SH-SY5Y (cell line): Measurements from ENCODE around the gene MYPN.

Experiments
- GATA2 ChIP-seq: IDR thresholded peaks from 2 replicates; pipeline ENCODE4 v1.6.1; 2011; ENCODE audit warnings: mild to moderate bottlenecking, low read depth, low read length
- GATA3 ChIP-seq: IDR thresholded peaks from 2 replicates; pipeline ENCODE4 v1.6.1; 2011; ENCODE audit warnings: low read depth, mild to moderate bottlenecking, low read length, moderate library complexity

Gene MYPN

DNA sequence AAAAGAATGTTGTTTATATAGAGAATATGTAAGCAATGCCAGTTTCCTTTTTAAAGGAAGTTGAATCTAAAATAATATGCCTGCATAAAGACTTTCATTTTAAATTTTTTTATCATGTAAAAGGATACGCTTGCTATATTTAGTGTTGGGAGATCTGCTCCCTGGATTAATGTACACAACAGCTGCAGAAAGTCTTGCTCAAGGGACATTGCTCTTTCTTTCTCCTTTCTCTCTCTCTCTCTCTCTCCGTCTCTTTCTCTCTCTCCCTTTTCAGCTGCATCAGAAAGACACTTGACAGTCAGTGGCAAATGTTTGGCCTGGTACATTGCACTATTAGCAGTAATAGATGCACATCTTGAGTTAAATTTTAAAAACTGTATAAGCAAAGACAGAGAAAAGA is 739 bp downstream of the MYPN start:
- TF ChIP-seq GATA2: no peak
- TF ChIP-seq GATA3: no peak

DNA sequence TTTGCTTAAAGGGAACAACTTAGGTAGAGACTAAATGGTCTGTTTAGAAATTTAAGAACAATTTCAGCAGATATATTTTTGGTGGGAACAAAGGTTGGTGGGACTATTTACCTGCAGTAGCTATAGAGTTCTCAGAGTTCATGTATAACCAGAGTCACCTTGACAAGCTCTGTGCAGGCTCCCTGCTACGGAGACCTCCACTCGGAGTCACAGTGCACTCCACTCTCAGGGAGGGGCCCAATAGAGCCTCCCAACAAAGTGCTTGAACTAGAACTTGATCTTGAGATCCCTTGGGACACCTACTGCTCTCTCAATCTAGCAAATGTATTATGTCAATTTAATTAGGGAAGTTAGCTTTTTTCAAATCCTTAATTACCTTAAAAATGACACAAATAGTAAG is 2.3 kb downstream of the MYPN start:
- TF ChIP-seq GATA3 (no peak), GATA2 (no peak)

DNA sequence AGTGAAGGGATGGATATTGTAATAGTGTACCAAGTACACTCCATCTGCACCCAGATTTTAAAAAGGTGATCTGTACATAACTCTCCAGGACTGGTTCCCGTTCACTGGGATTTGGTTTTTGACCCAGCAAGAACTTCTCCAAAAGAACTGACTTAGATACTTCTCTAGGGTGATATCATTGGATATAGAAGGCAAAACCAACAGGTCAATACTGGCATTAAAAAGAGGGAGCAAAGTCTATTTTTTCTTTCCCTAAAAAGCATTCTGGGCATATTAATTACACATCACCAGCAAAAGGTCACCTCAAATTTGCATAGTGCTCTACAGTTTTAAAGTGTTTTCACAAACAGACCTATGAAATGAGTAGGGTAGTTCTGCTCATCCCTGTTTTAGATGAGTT is 3.5 kb downstream of the MYPN start:
- TF ChIP-seq GATA3 (no peak), GATA2 (no peak)

DNA sequence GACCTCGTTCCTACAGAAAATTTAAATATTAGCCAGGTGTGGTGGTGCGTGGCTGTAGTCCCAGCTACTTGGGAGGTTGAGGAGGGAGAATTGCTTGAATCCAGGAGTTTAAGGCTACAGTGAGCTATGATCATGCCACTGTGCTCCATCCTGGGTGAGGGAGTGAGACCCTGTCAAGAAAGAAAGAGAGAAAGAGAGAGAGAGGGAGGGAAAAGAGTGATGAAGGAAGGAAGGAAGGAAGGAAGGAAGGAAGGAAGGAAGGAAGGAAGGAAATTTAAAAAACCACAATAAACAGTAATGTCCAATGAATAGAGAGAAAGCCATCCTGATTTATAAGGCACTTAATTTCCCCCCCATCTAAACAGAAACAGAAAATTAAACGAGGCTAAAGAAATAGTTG is 9.4 kb downstream of the MYPN start:
- TF ChIP-seq GATA2: no peak
- no peak for TF ChIP-seq GATA3

DNA sequence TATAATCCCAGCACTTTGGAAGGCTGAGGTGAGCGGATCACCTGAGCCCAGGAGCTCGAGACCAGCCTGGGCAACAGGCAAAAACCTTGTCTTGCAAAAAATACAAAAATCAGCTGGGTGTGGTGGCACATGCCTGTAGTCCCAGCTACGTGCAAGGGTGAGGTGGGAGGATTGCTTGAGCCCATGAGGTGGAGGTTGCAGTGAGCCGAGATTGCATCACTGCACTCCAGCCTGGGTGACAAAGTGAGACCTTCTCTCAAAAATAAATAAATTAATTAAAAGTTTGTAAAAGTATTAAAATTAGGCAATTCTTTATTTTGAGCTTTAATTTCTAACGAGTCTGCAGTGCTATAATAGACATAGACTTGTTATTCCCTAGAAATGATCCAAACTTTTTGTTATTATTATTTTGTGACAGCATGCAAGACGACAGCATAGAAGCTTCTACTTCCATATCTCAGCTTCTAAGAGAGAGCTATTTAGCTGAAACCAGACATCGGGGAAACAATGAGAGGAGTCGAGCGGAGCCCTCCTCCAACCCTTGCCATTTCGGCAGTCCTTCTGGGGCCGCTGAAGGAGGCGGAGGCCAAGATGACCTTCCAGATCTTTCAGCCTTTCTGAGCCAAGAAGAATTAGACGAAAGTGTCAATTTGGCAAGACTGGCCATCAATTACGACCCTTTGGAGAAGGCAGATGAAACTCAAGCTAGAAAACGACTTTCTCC is 11.9 kb downstream of the MYPN start:
- TF ChIP-seq GATA2: no peak

DNA sequence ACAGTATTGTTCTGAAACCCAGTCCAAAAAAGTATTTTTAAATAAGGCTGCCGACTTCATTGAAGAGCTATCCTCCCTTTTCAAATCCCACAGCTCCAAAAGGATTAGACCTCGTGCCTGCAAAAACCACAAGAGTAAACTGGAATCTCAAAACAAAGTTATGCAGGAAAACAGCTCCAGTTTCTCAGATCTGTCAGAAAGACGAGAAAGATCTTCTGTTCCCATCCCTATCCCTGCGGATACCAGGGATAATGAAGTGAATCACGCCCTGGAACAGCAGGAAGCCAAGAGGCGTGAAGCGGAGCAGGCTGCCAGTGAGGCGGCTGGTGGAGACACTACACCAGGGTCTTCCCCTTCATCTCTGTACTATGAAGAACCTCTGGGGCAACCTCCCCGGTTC is 12.6 kb downstream of the MYPN start:
- TF ChIP-seq GATA2 (no peak), GATA3 (no peak)

DNA sequence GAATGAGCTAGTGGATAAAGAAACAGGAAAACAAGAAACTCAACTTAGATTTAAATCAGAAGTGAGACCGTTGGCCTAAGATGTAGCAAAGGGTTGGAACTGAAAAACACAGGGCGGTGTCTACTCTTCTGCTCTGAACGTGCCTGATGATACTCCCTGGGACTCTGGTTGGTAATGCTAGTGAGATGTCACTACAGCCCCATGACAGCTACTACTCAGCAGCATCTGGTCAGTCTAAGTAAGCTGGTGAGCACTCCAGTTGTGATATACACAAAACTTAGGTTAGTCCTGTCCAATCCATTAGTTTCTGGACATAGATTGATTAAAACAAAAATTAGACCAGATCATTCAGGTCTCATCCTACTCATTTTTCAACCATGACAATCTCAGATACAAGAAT is 15.4 kb downstream of the MYPN start:
- TF ChIP-seq GATA3 (no peak), GATA2 (no peak)

- TF ChIP-seq GATA2 (no peak), GATA3 (no peak)
Measured at GRCh38 chr10:68125772-68126171, 16.5 kb downstream of the MYPN start.

DNA sequence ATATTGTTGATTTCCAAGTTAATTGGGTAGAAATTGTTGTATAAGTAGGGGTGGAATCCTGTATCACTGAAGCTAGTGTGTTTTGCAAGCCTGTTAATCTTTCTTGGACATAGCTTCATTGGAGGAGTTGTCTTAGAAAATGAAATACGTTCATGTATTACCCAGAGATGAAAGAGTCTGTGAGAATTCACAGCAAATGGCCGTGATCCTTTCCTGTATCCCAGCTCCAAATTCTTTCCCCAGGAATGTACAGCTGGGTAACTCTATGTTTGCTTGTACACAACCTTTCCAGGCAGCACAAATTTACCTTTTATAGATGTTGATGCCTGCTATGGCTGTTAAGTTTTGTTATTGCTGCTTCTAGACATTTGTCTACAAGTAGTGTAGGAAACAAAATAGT is 18.7 kb downstream of the MYPN start:
- TF ChIP-seq GATA3: no peak
- TF ChIP-seq GATA2: no peak

DNA sequence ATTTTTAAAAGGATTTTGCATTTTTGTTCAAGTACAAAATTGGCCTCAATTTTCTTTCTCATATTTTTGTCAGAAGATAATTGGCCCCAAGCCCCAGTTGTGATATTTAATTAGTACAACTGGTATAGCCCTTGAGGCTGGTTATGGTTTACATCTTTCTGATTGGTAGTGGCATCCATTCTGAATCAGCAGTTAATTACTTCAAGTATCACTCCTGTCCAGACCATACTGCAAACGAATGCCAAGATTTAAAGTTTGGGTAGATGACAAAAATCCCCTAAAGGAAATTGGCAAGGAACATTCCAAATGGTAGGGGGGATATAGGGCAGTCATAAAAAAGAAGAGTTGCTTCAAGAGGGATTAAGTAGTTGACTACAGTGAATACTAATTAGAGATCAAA is 23.1 kb downstream of the MYPN start:
- TF ChIP-seq GATA2 (no peak), GATA3 (no peak)

DNA sequence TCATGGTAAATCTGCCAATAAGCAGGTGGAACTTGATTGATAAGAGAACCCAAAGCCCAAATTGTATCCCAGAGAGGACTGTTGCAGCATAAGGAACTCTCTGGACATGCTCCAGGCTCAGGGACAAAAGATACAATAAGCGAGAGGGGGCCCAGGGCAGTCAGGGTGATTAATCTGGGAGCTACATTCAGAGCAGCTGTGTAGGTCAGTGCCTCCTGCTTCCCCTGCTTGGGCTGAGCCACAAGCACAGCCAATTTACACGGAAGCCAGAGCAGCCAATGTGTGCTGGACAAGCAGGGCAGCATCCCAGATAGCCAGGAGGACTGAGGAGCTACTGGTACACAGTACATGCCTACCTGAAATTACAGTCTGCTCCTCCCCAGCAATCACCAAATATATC is 24.2 kb downstream of the MYPN start:
- no peak for TF ChIP-seq GATA3

- no peak for TF ChIP-seq GATA3
- TF ChIP-seq GATA2: no peak
Measured at GRCh38 chr10:68135362-68135761, 26.1 kb downstream of the MYPN start.

- no peak for TF ChIP-seq GATA3
- no peak for TF ChIP-seq GATA2
Measured at GRCh38 chr10:68135922-68136792, 26.9 kb downstream of the MYPN start.

GRCh38 chr10:68137171-68137570 is 27.9 kb downstream of the MYPN start:
- no peak for TF ChIP-seq GATA3
- no peak for TF ChIP-seq GATA2

DNA sequence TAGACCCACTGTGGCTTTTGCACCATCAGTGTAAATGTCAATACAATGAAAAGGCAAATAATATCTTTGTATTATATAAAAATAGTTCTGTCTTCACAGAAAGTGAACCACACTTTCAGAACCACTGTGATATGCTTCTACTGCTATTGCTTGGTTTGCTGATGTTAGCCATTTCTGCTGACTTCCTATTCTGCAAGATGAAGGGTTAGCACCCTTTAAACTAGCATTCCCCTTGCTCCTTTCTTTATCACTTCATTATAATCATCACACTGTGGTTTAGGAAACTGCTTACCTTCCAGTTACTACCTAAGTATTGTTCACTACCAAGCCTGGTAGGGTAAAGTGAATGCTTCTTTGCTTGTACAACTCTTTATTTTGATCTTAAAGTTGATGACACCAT is 29.2 kb downstream of the MYPN start:
- TF ChIP-seq GATA2 (no peak), GATA3 (no peak)
